GM23338 (cell line): Measurements from ENCODE around the gene ZCCHC24. TPM values are rescaled to one million over a fixed set of nuclear protein-coding genes. Genes with fewer than 3 reads are reported as not detected.

Experiments used
- ATAC-seq: fragments of 200-7000 bp; cut with Tn5 transposase; 3 replicates; pipeline ENCODE4 v1.9.1; 2020
- DNase-seq: peaks from one replicate; pipeline ENCODE4 v3.0.0-alpha.2; 2015; ENCODE audit warnings: low spot score
- H2AFZ ChIP-seq: fragments of 200-600 bp; sonication (generic); 2 replicates; pipeline ENCODE4 v1.8.0; 2016; ENCODE audit warnings: antibody characterized with exemption, mild to moderate bottlenecking, moderate library complexity
- H3F3A ChIP-seq: fragments of 200-600 bp; sonication (generic); replicated peaks from 2 replicates; pipeline ENCODE4 v1.8.0; 2017; ENCODE audit warnings: antibody characterized with exemption, mixed run types, low read depth
- H3K27ac ChIP-seq: fragments of 200-600 bp; sonication (generic); 2 replicates; pipeline ENCODE4 v1.6.1; 2016; ENCODE audit warnings: low read depth
- H3K27me3 ChIP-seq: fragments of 200-600 bp; sonication (generic); 2 replicates; pipeline ENCODE4 v1.8.0; 2016; ENCODE audit warnings: mild to moderate bottlenecking, mixed run types, moderate library complexity; ENCODE audit not compliant: insufficient read depth
- H3K36me3 ChIP-seq: fragments of 200-600 bp; sonication (generic); 2 replicates; pipeline ENCODE4 v1.8.0; 2016; ENCODE audit warnings: mild to moderate bottlenecking; ENCODE audit not compliant: insufficient read depth
- H3K4me1 ChIP-seq: fragments of 200-600 bp; sonication (generic); 2 replicates; pipeline ENCODE4 v1.8.0; 2016; ENCODE audit warnings: mild to moderate bottlenecking, moderate library complexity; ENCODE audit not compliant: insufficient read depth
- H3K4me2 ChIP-seq: fragments of 200-600 bp; sonication (generic); 2 replicates; pipeline ENCODE4 v1.7.1; 2017; ENCODE audit warnings: mixed run types
- H3K4me3 ChIP-seq: fragments of 200-600 bp; sonication (generic); 2 replicates; pipeline ENCODE4 v1.6.1; 2016; ENCODE audit warnings: mixed run types
- H3K79me2 ChIP-seq: fragments of 200-600 bp; sonication (generic); replicated peaks from 2 replicates; pipeline ENCODE4 v1.8.0; 2017; ENCODE audit warnings: mild to moderate bottlenecking; ENCODE audit not compliant: insufficient read depth
- H3K9me2 ChIP-seq: fragments of 200-600 bp; sonication (generic); 2 replicates; pipeline ENCODE4 v1.8.0; 2017; ENCODE audit not compliant: insufficient read depth
- H4K20me1 ChIP-seq: fragments of 200-600 bp; sonication (generic); replicated peaks from 2 replicates; pipeline ENCODE4 v1.8.0; 2017; ENCODE audit warnings: mild to moderate bottlenecking; ENCODE audit not compliant: insufficient read depth
- H3K27ac Mint-ChIP-seq: 2 replicates; pipeline ENCODE4 v1.8.0; 2020; ENCODE audit warnings: inconsistent platforms, mild to moderate bottlenecking, moderate library complexity, mixed read lengths
- H3K27me3 Mint-ChIP-seq: 3 replicates; pipeline ENCODE4 v1.8.0; 2022; ENCODE audit warnings: low read depth, mild to moderate bottlenecking, moderate library complexity, mixed read lengths, inconsistent platforms; ENCODE audit not compliant: insufficient read depth, poor library complexity
- H3K36me3 Mint-ChIP-seq: 3 replicates; pipeline ENCODE4 v1.8.0; 2021; ENCODE audit warnings: low read depth, mild to moderate bottlenecking, inconsistent platforms, moderate library complexity, mixed read lengths
- H3K4me1 Mint-ChIP-seq: 3 replicates; pipeline ENCODE4 v1.8.0; 2020; ENCODE audit warnings: mild to moderate bottlenecking, inconsistent platforms, mixed read lengths
- H3K4me3 Mint-ChIP-seq: 3 replicates; pipeline ENCODE4 v1.8.0; 2021; ENCODE audit warnings: moderate library complexity, mild to moderate bottlenecking, inconsistent platforms, mixed read lengths
- H3K9me3 Mint-ChIP-seq: 3 replicates; pipeline ENCODE4 v1.8.0; 2020; ENCODE audit warnings: moderate library complexity, mild to moderate bottlenecking, inconsistent platforms, mixed read lengths
- CTCF ChIP-seq, 2 experiments: fragments of 200-600 bp in 1 of 2; sonication (generic) in 1 of 2; conservative IDR thresholded peaks; 2 replicates each; pipeline versions ENCODE4 v1.5.1 to v1.6.1; 2016 to 2017; ENCODE audit warnings: antibody characterized with exemption in 2 of 2, low read depth in 2 of 2, mild to moderate bottlenecking in 2 of 2, moderate library complexity in 1 of 2
- EZH2phosphoT487 ChIP-seq: fragments of 200-600 bp; sonication (generic); IDR thresholded peaks from one replicate; pipeline ENCODE4 v1.8.1; 2018; ENCODE audit warnings: antibody characterized with exemption; ENCODE audit not compliant: unreplicated experiment
- JUNB ChIP-seq: IDR thresholded peaks from one replicate; pipeline ENCODE4 v1.6.1; 2016; ENCODE audit warnings: antibody characterized with exemption; ENCODE audit not compliant: unreplicated experiment
- NANOG ChIP-seq: IDR thresholded peaks from 2 replicates; pipeline ENCODE4 v1.6.1; 2016; ENCODE audit warnings: antibody characterized with exemption, borderline replicate concordance
- POLR2AphosphoS5 ChIP-seq: IDR thresholded peaks from 2 replicates; pipeline ENCODE4 v1.6.1; 2016; ENCODE audit warnings: antibody characterized with exemption, low read depth
- ZNF114 ChIP-seq: fragments of 250-450 bp; sonication (Bioruptor Pico); IDR thresholded peaks from 2 replicates; pipeline ENCODE4 v1.5.0; 2020; ENCODE audit warnings: mild to moderate bottlenecking, moderate library complexity
- polyA plus RNA-seq: library from polyadenylated mRNA; unstranded; fragments of >200 nt; fragmentation: Nextera tagmentation; extraction: Ambion mirVana; gene quantifications from 2 replicates; pipeline ENCODE4 v1.2.1, GENCODE V29; 2016
- total RNA-seq: library from RNA; depleted of rRNA; stranded (reverse); fragments of >200 nt; shearing (Covaris generic); gene quantifications from 2 replicates; pipeline ENCODE4 v1.2.3, GENCODE V29; 2014
- TF ChIP-seq, protein P1 (sequence below): IDR thresholded peaks from 2 replicates; pipeline ENCODE4 v1.6.1; 2016; ENCODE audit warnings: antibody characterized with exemption

ZCCHC24 gene
- total and polyA plus RNA-seq, 2 experiments from 2014 or later = 2.0 to 10.1 TPM

DNA sequence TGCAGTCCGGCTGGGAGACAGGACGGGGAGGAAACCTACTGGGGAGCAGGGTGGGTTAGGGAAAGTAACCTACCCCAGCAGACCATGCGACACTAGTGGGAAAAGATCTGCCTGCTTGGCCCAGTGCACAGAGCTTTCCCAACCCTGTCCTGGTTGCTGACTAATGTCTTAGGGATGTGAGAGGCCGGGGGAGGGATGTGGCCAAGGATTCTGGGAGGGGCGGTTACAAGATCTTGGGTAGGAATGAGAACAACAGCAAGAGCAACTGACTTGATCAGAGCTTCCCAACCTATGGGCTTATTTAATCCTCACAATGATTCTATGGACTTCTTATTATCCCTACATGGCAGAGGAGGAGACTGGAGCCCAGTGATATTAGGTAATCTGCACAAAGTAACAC, 42.9 kb upstream of the ZCCHC24 start:
- Histone ChIP-seq H3K27ac (no peak overlapping the region), H4K20me1 (no peaks in the 10 kb centered on the region), H3K4me3 (no peak overlapping the region), H2AFZ (no peak overlapping the region), H3F3A (no peaks in the 10 kb centered on the region), H3K79me2 (no peaks in the 10 kb centered on the region), H3K9me2 (no peaks in the 10 kb centered on the region), H3K4me2 (no peak overlapping the region), H3K36me3 (no peaks in the 10 kb centered on the region), H3K4me1 (no peaks in the 10 kb centered on the region), H3K27me3 (no peaks in the 10 kb centered on the region)
- DNase-seq (no peak), ATAC-seq (no peak)
- no peak overlapping the region for H3K4me3 Mint-ChIP-seq
- no peaks in the 10 kb centered on the region for H3K9me3 Mint-ChIP-seq
- H3K4me1 Mint-ChIP-seq = peaks cover 14% of the 10 kb centered on the region
- H3K27ac Mint-ChIP-seq = no peak overlapping the region
- H3K27me3 Mint-ChIP-seq = peaks cover 8% of the 10 kb centered on the region
- TF ChIP-seq EZH2phosphoT487 (no peak), CTCF (conservative IDR thresholded peaks at IDR 0.05; ENCODE audit: low read depth in 2 of 2) (no peak), POLR2AphosphoS5 (no peak), NANOG (no peak), JUNB (no peak)
- TF ChIP-seq, protein P1, sequence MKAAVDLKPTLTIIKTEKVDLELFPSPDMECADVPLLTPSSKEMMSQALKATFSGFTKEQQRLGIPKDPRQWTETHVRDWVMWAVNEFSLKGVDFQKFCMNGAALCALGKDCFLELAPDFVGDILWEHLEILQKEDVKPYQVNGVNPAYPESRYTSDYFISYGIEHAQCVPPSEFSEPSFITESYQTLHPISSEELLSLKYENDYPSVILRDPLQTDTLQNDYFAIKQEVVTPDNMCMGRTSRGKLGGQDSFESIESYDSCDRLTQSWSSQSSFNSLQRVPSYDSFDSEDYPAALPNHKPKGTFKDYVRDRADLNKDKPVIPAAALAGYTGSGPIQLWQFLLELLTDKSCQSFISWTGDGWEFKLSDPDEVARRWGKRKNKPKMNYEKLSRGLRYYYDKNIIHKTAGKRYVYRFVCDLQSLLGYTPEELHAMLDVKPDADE = no peak
- no peaks in the 10 kb centered on the region for H3K36me3 Mint-ChIP-seq

- Histone ChIP-seq H3F3A (no peaks in the 10 kb centered on the region), H3K36me3 (no peaks in the 10 kb centered on the region), H3K4me1 (0 out of 2 replicates have a peak, but pooled peaks cover under 1% of the 10 kb centered on the region), H3K79me2 (no peaks in the 10 kb centered on the region), H3K9me2 (no peaks in the 10 kb centered on the region), H3K27ac (no peak overlapping the region), H3K4me2 (no peak overlapping the region), H3K27me3 (no peaks in the 10 kb centered on the region), H3K4me3 (no peak overlapping the region), H2AFZ (peak overlapping the region; percentile 85), H4K20me1 (no peaks in the 10 kb centered on the region)
- H3K9me3 Mint-ChIP-seq = no peaks in the 10 kb centered on the region
- ATAC-seq (peak; percentile 98), DNase-seq (peak; percentile 94)
- peaks cover 8% of the 10 kb centered on the region for H3K27me3 Mint-ChIP-seq
- TF ChIP-seq EZH2phosphoT487 = no peak
- TF ChIP-seq, protein P1 = no peak
- no peak for TF ChIP-seq NANOG
- TF ChIP-seq CTCF (conservative IDR thresholded peaks at IDR 0.05; ENCODE audit: low read depth in 2 of 2) = peak; percentile 75 to 88
- TF ChIP-seq ZNF114 (CRISPR knock-in tag) = no peak
- peaks cover 14% of the 10 kb centered on the region for H3K4me1 Mint-ChIP-seq
- H3K36me3 Mint-ChIP-seq = no peaks in the 10 kb centered on the region
- H3K4me3 Mint-ChIP-seq = no peak overlapping the region
- no peak overlapping the region for H3K27ac Mint-ChIP-seq
Measured at GRCh38 chr10:79487296-79488194, 42.1 kb upstream of the ZCCHC24 start.
